Stimulated activated CD4-positive, alpha-beta T cell treated with anti-CD3 and anti-CD28 coated beads, Interleukin-4, amount 100 ng/mL, for 48 hours (primary cell): ENCODE data around the gene MEGF10.

Experiments used
- DNase-seq, 2 donors: peaks; one replicate each; pipeline ENCODE4 v3.0.0-alpha.2; 2020; ENCODE audit warnings: low read depth in 2 of 2

MEGF10 gene

DNA sequence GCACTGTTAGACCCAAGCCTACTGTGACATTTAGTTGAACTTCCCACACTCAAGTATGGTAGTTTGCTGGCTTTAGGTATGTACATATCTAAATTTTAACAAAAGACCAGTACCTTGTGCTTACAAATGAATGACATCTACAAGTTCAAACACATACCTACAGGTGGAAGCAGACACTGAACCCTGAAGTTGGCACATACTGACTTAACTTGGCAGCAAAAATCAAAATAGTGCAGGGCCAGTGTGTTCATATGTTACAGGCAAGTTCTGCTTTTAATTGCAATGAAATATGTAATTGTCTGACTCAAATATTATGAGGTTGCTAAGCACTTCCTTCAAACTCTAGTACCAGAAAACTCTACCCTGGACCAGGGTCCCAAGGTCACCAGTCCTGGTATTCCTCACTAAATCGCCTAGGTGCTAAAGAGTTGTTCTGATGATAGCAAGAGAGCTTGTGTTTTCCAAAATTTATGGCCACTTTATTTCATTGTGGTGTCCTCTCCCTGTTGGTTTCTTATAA, 77.4 kb downstream of the MEGF10 start:
- DNase-seq = no peak

GRCh38 chr5:127369796-127370195, 79.2 kb downstream of the MEGF10 start:
- DNase-seq = no peak

DNA sequence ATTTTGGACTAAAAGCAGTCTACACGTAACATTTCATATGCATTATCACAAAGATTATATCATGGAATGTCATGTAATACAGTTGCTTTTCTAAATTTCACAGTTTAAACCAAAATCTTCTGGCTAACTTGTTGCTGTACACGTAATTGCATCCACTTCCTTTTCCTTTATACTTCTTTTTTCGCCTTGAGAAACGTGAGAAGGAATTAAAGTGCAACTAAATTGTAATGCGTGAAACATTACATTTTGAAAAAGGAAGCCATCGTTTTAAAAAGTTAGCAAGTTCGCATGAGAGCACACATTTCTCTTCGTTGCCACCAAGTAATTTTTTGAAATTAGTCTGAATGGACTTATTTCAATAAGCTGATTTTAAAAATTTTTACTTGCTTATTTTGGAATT, 80.0 kb downstream of the MEGF10 start:
- no peak for DNase-seq

DNA sequence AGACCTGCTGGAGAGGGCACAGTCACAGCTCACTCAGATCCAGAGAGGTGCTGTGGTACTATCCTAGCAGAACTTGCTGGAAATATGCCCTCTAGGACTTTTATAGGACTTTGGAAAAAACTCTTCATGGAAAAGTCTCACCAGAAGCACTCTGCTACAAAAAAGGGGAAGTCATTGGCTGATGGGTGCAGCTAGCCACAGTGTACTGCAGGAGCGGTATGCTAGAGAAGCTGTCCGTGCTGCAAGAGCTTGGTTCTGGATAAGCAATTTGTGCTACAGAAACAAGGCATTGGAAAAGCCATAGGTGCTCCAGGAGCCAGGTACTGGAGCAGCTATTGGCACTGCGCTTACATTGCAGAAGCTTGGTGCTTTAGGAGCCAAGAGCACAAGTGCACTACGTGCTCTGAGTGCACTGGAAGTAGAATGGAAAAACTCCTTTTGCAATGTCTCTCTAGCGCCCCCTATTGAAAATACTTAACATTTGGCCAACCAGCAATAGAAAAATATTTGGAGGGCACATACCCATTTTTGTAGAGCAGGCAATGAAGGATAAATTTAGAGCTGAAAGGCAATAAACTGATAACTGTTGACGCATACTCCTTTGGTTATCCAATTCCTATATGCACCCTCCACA, 83.4 kb downstream of the MEGF10 start:
- no peak for DNase-seq

DNA sequence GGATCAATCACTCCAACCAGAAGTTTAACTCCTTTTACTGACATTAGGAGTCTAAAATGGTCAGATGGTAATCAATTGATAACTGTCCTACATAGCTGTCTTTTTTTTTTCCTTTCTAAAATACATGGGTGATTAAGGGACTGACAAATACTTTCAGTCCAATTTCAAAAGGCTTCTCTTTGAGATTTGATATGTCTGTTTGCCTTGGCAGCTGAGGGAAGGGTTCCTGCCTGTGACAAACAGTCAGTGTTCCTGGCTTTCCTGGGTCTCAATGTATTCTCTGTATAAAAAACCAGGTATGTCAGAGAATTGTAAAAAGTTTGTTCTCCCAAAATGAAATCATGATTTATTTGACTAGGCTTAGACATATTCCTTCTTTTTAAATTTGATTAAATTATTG, 84.5 kb downstream of the MEGF10 start:
- DNase-seq = no peak

- no peak for DNase-seq
Measured at GRCh38 chr5:127375544-127376091, 85.0 kb downstream of the MEGF10 start.

DNA sequence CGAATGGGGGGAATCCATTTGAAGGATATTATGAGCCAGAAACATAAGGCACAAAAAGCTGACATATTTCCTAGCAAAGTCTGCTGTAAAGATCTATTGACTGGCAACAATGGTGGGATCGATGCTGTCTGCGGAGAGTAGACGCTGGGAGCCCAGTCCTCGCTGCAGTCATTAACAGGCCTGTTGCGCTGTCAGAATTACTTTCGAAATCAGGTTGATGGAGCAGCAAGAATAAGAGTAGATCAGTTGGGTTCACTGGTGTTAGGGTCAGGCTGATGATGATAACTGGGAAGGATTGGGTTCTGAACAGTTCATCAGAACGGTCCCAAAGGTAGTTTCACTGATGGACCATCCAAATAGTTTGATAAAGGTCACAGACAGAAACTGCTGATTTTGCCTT, 87.1 kb downstream of the MEGF10 start:
- DNase-seq = no peak

- no peak for DNase-seq
Measured at GRCh38 chr5:127385936-127386335, 95.3 kb downstream of the MEGF10 start.

GRCh38 chr5:127386557-127386956, 96.0 kb downstream of the MEGF10 start:
- DNase-seq = no peak

- DNase-seq = no peak
Measured at GRCh38 chr5:127389601-127390000, 99.0 kb downstream of the MEGF10 start.

DNA sequence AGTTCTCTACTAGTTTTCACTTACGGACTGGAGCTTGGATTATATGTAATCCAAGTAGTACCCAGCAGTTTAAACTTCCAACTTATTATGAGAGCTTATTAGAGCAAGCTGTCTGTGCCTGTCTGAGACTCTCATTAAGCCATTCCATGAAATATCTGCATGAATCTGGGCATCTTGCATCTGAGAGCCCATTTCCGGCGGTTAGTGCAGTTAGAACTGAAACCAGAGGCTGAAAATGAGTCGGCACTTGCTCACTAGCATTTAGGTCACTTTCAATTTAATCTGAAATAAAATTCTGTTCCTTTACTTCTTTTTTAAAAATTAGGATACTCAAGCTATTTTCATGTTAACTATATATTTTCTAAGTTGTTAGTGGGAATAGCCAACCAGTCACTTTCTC, 102.2 kb downstream of the MEGF10 start:
- no peak for DNase-seq

DNA sequence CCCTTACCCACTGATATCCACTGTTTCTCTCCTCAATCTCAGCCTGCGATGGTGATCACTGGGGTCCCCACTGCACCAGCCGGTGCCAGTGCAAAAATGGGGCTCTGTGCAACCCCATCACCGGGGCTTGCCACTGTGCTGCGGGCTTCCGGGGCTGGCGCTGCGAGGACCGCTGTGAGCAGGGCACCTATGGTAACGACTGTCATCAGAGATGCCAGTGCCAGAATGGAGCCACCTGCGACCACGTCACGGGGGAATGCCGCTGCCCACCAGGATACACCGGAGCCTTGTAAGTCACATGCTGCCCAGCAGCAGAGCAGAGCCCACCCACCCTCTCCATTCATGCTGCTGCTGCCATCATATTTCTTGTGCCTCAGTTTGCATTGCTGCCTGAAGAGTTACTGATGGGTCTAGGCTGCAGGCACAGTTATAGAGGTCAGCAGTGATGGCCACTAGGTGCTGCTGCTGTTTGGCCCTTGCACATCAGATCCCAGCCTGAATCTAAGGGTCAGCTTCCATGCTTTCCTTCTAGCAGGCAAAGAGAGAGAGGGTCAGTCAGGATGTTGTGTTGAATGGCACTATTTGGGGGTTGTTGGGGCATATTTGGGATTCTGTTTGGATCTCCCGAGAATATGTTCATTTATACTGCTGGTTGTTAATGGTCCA, 106.0 kb downstream of the MEGF10 start:
- no peak for DNase-seq

DNA sequence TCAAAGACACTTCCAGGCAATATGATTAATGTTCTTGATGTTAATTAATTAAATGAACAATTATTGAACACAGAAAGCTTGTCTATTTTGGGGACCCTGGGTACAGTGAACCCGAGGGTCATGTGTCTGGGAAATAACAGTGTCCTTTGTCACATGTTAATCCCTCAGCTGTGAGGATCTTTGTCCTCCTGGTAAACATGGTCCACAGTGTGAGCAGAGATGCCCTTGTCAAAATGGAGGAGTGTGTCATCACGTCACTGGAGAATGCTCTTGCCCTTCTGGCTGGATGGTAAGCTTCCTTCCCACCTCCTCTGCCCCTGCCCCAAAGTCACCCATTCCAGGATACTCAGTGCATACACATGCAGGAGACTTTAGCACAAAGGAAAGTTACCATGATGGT, 107.9 kb downstream of the MEGF10 start:
- no peak for DNase-seq

GRCh38 chr5:127399068-127399467, 108.5 kb downstream of the MEGF10 start:
- no peak for DNase-seq

- no peak for DNase-seq
Measured at GRCh38 chr5:127400539-127400938, 109.9 kb downstream of the MEGF10 start.

- DNase-seq = no peak
Measured at GRCh38 chr5:127400946-127401670, 110.5 kb downstream of the MEGF10 start.

DNA sequence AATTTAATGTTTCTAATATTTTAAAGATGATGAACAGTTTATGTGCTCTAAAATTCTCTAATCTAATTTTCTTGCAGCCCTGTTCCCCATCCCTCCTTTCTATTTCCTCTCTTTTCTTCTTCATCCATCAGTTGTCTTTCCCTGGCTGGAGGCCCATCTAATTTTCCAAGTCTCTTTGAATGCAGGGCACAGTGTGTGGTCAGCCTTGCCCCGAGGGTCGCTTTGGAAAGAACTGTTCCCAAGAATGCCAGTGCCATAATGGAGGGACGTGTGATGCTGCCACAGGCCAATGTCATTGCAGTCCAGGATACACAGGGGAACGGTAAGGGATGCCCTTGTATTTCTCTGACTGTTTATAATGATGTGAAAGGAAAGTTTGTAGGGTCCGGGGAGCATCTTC, 111.8 kb downstream of the MEGF10 start:
- no peak for DNase-seq

DNA sequence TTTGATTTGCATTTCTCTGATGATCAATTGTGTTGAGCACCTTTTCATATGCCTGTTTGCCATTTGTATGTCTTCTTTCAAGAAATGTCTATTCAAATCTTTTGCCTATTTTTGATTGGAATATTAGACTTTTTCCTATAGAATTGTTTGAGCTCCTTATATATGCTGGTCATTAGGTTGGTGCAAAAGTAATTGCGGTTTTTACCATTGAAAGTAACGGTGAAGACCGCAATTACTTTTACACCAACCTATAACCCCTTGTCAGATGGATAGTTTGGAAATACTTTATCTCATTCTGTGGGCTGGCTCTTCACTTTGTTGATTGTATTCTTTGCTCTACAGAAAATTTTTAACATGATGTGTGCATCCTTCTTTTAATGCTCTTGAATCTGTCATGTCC, 113.6 kb downstream of the MEGF10 start:
- DNase-seq = no peak

GRCh38 chr5:127406326-127407121, 115.9 kb downstream of the MEGF10 start:
- DNase-seq = no peak

DNA sequence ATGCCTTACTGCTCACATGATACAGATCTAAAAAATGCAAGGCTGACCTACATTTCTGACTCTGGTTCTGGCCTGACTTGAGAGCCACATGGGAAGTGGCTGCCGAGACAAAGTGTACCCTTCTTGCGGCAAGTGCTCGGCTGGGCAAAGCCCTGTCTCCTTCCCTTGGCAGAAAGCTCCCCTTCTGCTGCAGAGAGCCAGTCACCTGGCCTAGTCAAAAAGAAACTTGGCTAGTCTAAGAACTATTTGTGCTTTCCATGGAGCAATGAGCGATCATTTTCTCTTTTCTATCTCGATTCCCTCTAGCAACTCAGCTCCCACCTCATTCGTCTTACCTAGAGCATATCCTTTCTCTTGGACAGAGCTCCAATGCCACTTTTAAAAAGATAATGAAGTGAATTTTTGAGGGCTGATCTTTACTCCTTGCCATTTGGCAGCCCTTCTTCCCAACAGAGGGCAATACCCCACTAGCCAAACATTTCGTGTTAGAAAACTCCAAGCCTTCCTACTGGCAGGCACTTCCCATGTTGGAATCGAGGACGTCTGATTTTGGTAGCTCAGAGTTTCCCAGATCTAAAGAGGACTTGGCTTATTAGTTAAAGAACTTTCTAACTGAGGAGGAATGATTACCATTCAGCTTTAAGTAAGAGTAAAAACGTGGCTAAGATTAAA, 118.8 kb downstream of the MEGF10 start:
- DNase-seq = no peak
